Left renal cortex interstitium (tissue), 4 donors: Measurements from ENCODE around the gene FAM76B. TPM values are rescaled to one million over a fixed set of nuclear protein-coding genes. Genes with fewer than 3 reads are reported as not detected.

ENCODE experiments used
- DNase-seq, 4 donors: peaks; one replicate each; pipeline ENCODE4 v3.0.0-alpha.2; 2013; ENCODE audit warnings: low read depth in 4 of 4, low spot score in 2 of 4, missing footprints in 1 of 4
- polyA plus RNA-seq, 4 donors: library from polyadenylated mRNA; unstranded; fragments of 120-200 nt; gene quantifications; one replicate each; pipeline ENCODE4 v1.2.1, GENCODE V29; 2013; ENCODE audit not compliant: insufficient read length in 4 of 4

FAM76B gene
- polyA plus RNA-seq, 4 donors = 48.1 to 64.8 (median 56.1) TPM

GRCh38 chr11:95734009-95734572 lies 55.5 kb downstream of the FAM76B start:
- DNase-seq = no peak

GRCh38 chr11:95732930-95733602 lies 56.5 kb downstream of the FAM76B start:
- DNase-seq = no peak

DNA sequence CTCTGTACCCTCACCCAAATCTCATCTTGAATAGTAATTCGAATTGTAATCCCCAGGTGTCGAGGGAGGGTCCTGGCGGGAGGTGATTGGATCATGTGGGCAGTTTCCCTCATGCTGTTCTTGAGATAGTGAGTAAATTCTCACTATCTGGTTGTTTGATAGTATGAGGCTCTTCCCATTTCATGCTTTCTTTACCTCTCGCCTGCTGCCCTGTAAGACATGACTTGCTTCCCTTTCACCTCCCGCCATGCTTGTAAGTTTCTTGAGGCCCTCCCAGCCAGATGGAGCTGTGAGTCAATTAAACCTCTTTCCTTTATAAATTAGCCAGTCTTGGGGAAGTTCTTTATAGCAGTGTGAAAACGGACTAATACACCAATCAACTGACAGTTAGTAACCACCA lies 60.1 kb downstream of the FAM76B start:
- DNase-seq = no peak

DNA sequence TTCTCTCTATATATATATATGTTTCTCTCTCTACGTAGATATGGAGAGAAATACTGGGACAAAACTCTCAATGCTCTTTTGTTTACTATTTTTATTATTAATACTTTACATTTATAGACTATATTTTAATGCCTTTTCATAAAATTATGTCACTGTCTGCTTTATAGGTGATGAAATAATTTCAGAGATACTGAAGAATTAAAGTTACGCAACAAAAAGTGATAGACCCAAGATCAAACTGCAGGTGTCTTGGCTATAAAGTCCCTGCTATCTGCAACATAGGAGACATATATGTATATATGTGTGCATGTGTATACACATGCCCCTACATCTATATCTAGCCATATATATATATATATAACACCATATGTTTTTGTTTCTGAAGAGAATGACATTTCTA lies 60.8 kb downstream of the FAM76B start:
- no peak for DNase-seq

- no peak for DNase-seq
Measured at GRCh38 chr11:95728094-95728493, 61.5 kb downstream of the FAM76B start.

GRCh38 chr11:95727620-95728019 lies 62.0 kb downstream of the FAM76B start:
- DNase-seq = no peak

DNA sequence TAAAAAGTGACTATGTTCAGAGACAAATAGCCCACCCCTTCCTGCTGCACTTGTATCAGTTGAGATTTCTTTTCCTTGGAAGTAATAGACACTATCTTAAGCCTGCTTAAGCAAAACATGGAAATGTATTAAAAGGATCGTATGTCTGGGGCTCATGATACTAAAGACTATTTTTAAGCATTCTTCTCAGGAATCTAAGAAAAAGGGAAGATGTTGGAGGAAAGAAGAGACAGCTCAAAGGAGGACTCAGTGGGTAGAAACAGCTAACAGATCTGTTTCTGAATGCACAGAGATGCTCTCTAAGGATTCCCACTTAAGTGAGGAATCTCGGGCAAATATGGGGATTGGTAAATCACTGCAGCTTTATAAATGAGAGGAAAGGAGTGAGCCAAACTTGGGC lies 62.5 kb downstream of the FAM76B start:
- DNase-seq = no peak

DNA sequence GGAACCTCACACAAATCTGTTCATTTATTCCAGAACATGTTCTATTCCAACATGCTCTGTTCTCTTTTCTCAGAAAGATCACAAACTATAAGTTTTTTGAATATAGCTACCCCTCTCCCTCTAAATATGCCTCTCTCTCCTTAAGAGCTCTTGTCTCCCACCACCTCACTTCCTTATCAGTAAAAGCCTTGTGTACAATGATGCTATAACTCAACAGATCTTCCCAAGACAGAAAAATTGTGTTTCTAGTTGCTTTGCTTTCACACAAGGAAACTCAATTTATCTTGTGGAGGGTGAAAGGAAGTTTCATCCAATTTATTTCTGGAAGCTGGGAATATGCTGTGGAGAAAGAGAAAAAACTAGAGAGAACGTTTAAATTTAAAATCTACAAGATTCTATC lies 64.4 kb downstream of the FAM76B start:
- DNase-seq = no peak

- DNase-seq = no peak
Measured at GRCh38 chr11:95723361-95723942, 66.1 kb downstream of the FAM76B start.

- no peak for DNase-seq
Measured at GRCh38 chr11:95720195-95720594, 69.4 kb downstream of the FAM76B start.

Other genes starting within 250 kb of the FAM76B start
- gene CEP57, start 716 bp upstream of the FAM76B start, polyA plus RNA-seq = 100 to 1,000 TPM in 1 of 4 donors, 10 to 100 TPM in 3; 72.3 to 108 (median 84.6) TPM
- gene MTMR2, start 134.3 kb upstream of the FAM76B start, polyA plus RNA-seq = 10 to 100 TPM; 49.0 to 63.1 (median 57.7) TPM